Pancreas (tissue), 10 donors: Measurements from ENCODE around the gene MSI2. TPM values are rescaled to one million over a fixed set of nuclear protein-coding genes. Genes with fewer than 3 reads are reported as not detected.

ENCODE experiments used
- ATAC-seq, 4 donors: fragments of 200-7000 bp; cut with Tn5 transposase; one replicate each; pipeline versions ENCODE4 v1.8.0 to v1.9.1; 2020; ENCODE audit warnings: mild to moderate bottlenecking in 4 of 4, moderate library complexity in 4 of 4
- DNase-seq, 6 donors: peaks; one replicate each; pipeline ENCODE4 v3.0.0-alpha.2; 2020
- FAIRE-seq: peaks from 2 replicates; lab custom pipeline; 2012; peaks lifted over from hg19 to GRCh38; lab: Jason Lieb, UNC
- H3K27ac ChIP-seq, 4 donors: fragments of 200-600 bp; sonication (generic); 1 replicate in 3 of 4; 2 replicates in 1 of 4; pipeline versions ENCODE4 v1.5.0 to v1.8.0; 2020
- H3K27me3 ChIP-seq, 4 donors: fragments of 200-600 bp; one replicate each; pipeline ENCODE4 v1.8.0; 2021
- H3K36me3 ChIP-seq, 3 donors: fragments of 200-600 bp; sonication (generic) in 1 of 3; one replicate each; pipeline versions ENCODE4 v1.5.0 to v1.8.0; 2020 to 2021
- H3K4me1 ChIP-seq, 3 donors: fragments of 200-600 bp; one replicate each; pipeline ENCODE4 v1.8.0; 2021
- H3K4me3 ChIP-seq, 4 donors: fragments of 200-600 bp; sonication (generic) in 2 of 4; one replicate each; pipeline versions ENCODE4 v1.5.0 to v1.8.0; 2020 to 2021
- H3K9me3 ChIP-seq, 4 donors: fragments of 200-600 bp; one replicate each; pipeline ENCODE4 v1.8.0; 2021
- WGBS, 2 donors: extraction: QIAGEN DNeasy Blood & Tissue Kit; methylation state at CpG; one replicate each; pipeline ENCODE4 v1.1.7; 2013; 5-methylcytosine and 5-hydroxymethylcytosine counted together
- intact Hi-C, 3 donors: fragments of 100-400 bp; cut with DNase I; formaldehyde crosslinking; loops; one replicate each; pipeline versions ENCODE4 v1.11.1 to v1.14.2; 2022
- polyA plus RNA-seq, 2 donors: library from polyadenylated mRNA; stranded (reverse); fragments of 200-250 nt; gene quantifications; one replicate each; pipeline ENCODE4 v1.2.3, GENCODE V29; 2013
- total RNA-seq, 6 donors: library from RNA; stranded (reverse); fragmentation: NEBNext Ultra II Directional in 4 of 6; extraction: Animal tissue kit (Norgen Biotek cat#: 25700) in 4 of 6; gene quantifications; one replicate each; pipeline versions ENCODE4 v1.2.1 to v1.2.4, GENCODE V29; 2021 to 2023
- TF ChIP-seq, protein P1 (sequence below), 4 donors: fragments of 200-600 bp; sonication (generic) in 3 of 4; IDR thresholded peaks; one replicate each; pipeline versions ENCODE4 v1.5.0 to v1.8.0; 2021; ENCODE audit warnings: antibody characterized with exemption in 4 of 4
- donor health status: healthy with polysubstance abuse.
- donor health status: DM: no; HTN: no; CAD: no; lungs with moderate emphysema.
- donor health status: DM: no; HTN: no; CAD: no.
- donor health status: control.
- donor health status: control.
- donor health status: Bipolar disorder and iron deficiency.
- donor health status: DM: yes; HTN: yes; CAD: no.
- donor health status: DM: no; HTN: no; CAD: no.
- donor health status: DM: no; HTN: no; CAD: no.
- donor health status: DM: yes; HTN: yes; CAD: no.

Gene MSI2
- total and polyA plus RNA-seq, 8 donors = 10.4 to 48.9 (median 30.1) TPM

DNA sequence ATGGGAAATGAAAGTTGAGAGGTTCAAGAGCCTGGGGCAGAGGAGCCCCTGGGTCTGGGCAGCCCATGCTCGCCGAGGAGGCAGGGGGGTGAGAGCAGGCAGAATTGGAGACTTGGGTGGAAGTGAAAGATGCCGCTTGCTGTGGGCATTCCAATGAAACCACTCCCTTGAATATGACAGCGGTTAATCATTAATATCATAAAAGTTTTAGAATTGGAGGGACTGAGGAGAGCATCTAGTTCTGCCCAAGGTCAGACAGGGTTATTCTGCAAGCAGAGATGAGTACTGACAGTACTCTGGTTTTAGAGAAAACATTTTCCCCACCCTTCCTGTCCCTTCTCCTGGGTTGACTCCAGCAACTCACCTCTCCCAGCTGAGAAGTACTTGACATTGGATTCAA is 180.2 kb downstream of the MSI2 start:
- intact Hi-C loops = no loop called here
- FAIRE-seq = no peak
- H3K4me1 ChIP-seq = no peaks in the 10 kb centered on the region
- TF ChIP-seq, protein P1, sequence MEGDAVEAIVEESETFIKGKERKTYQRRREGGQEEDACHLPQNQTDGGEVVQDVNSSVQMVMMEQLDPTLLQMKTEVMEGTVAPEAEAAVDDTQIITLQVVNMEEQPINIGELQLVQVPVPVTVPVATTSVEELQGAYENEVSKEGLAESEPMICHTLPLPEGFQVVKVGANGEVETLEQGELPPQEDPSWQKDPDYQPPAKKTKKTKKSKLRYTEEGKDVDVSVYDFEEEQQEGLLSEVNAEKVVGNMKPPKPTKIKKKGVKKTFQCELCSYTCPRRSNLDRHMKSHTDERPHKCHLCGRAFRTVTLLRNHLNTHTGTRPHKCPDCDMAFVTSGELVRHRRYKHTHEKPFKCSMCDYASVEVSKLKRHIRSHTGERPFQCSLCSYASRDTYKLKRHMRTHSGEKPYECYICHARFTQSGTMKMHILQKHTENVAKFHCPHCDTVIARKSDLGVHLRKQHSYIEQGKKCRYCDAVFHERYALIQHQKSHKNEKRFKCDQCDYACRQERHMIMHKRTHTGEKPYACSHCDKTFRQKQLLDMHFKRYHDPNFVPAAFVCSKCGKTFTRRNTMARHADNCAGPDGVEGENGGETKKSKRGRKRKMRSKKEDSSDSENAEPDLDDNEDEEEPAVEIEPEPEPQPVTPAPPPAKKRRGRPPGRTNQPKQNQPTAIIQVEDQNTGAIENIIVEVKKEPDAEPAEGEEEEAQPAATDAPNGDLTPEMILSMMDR (IDR thresholded peaks at IDR 0.05) = no peak
- no peak for DNase-seq
- H3K9me3 ChIP-seq = no peaks in the 10 kb centered on the region
- no peak overlapping the region for H3K4me3 ChIP-seq
- ATAC-seq = no peak
- no peak overlapping the region for H3K27ac ChIP-seq
- H3K36me3 ChIP-seq = no peaks in the 10 kb centered on the region
- 74 to 80% methylated on average over 4 of the region's 4 CpGs for WGBS, 2 donors
- no peaks in the 10 kb centered on the region for H3K27me3 ChIP-seq

DNA sequence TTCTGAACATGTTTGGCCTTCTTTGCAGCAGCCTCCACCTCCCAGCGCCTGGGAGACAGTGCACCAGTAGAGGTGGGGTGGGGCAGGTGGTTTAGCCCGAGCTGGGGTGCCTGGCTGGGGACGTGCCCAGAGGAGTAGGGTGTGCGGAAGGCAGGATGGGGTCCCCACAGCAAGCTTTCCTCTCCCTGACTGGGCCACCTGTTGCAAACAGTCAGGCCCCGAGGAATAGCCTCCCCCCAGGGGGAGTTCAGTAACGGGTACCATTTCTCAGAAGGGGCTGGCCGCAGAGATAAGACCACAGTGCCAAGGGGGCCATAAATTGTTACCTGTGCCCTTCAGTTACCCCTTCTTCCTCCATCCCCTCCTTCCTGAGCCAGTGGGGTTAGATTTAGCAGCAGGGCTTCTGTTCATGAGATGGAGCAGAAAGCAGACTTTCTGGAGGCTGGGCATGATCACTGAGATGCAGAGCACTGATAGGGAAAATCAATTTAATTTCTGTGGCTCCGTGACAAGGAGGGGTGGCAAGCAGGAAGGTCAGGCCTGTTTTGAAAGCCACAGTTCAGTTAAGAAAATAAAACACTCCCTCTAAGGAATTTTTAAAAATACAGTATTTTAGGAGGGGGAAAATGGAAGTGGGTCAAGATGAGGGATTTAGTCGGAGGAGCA is 181.9 kb downstream of the MSI2 start:
- Histone ChIP-seq H3K9me3 (no peaks in the 10 kb centered on the region), H3K4me3 (no peak overlapping the region), H3K36me3 (no peaks in the 10 kb centered on the region), H3K27me3 (no peaks in the 10 kb centered on the region), H3K4me1 (no peaks in the 10 kb centered on the region), H3K27ac (no peak overlapping the region)
- TF ChIP-seq, protein P1 (IDR thresholded peaks at IDR 0.05) = no peak
- DNase-seq (no peak), ATAC-seq (no peak), FAIRE-seq (no peak)
- intact Hi-C loops = no loop called here
- WGBS, 2 donors = 80 to 85% methylated on average over 9 of the region's 9 CpGs

DNA sequence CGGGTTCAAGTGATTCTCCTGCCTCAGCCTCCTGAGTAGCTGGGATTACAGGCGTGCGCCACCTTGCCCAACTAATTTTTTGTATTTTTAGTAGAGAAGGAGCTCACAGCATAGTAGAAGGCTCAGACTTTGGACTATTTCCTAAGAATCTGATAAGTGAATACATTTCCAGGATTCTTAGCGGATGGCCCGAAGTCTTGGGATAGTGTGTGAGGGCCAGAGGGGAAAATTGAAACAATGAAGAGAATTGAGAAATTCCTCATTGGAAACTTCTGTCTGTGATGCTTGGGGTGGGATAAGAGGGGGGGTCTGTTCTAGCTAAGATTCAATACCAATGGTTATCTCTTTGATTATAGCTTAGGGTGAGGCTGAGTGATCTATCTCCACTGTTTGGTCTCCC is 183.3 kb downstream of the MSI2 start:
- TF ChIP-seq, protein P1 (IDR thresholded peaks at IDR 0.05) = no peak
- H3K9me3 ChIP-seq = no peaks in the 10 kb centered on the region
- H3K27ac ChIP-seq = no peak overlapping the region
- WGBS, 2 donors = 94 to 96% methylated on average over 5 of the region's 5 CpGs
- no peaks in the 10 kb centered on the region for H3K36me3 ChIP-seq
- H3K27me3 ChIP-seq = no peaks in the 10 kb centered on the region
- H3K4me1 ChIP-seq = no peaks in the 10 kb centered on the region
- FAIRE-seq (no peak), DNase-seq (no peak), ATAC-seq (no peak)
- no peak overlapping the region for H3K4me3 ChIP-seq
- intact Hi-C loops = no loop called here

DNA sequence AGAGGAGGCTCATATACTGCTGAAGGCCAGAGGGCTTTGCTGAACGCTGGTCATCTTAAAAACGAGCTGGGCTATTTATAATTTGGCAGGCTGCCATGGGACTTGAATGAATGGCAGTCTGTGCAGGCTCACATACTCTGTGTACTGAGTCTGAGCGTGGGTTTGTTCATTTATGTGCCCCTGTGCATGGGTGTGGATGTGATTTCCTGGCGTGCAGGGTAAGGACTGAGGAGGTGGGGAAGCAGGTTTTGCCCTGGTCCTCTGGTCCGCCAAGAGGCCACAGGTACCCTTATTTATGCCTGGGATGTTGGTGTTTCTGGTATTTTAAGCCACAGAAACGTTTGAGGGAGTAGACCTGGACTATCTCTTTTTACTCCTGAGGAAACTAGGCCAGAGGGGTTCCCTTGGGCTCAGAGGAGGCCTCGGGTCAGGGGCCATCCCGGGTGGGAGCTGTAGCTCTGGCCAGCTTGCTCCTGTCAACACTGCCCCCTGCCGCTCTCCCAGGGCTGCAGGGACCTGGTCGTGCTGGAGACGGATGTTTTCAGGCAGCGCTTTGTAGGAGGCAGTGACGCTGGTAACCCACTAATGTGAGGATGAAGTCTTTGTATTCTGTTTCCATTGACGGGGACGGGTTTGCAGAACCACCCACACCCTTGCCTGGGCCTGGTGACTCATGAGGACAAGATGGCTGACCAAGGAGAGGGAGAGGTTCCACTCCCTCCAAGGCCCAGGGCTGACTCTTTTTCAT is 184.4 kb downstream of the MSI2 start:
- Histone ChIP-seq H3K27me3 (no peaks in the 10 kb centered on the region), H3K4me3 (no peak overlapping the region), H3K27ac (peak overlapping the region in 3 of 4 donors; percentile 3 to 50 (median 28)), H3K36me3 (no peaks in the 10 kb centered on the region), H3K9me3 (no peaks in the 10 kb centered on the region), H3K4me1 (no peaks in the 10 kb centered on the region)
- TF ChIP-seq, protein P1 (IDR thresholded peaks at IDR 0.05) = peak in 1 of 4 donors; percentile 9
- no peak for FAIRE-seq
- intact Hi-C loops = no loop called here
- 53 to 55% methylated on average over 15 of the region's 15 CpGs for WGBS, 2 donors
- DNase-seq = peak in 3 of 6 donors; percentile 24 to 43 (median 38)
- ATAC-seq = peak; percentile 57 to 75 (median 71)

DNA sequence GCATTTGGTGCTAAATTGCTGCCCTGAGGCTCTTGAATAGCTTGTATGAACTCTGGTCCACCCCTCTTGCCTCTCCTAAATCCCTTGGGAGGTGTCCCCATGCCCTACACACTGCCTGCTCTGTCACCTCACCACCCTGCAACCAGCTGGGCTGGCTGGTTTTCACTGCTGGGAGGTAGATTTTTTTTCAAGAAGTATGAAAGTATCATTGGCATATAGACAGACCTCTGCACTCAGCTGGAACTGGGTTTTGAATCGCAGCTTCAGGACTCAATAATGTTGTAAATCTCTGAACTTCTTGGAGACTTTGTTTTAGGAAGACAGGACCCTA is 184.9 kb downstream of the MSI2 start:
- ATAC-seq (peak in 2 of 4 donors; percentile 5 to 11), FAIRE-seq (no peak), DNase-seq (no peak)
- no peaks in the 10 kb centered on the region for H3K36me3 ChIP-seq
- 50 to 82% methylated on average over 1 of the region's 1 CpG for WGBS, 2 donors
- no peaks in the 10 kb centered on the region for H3K4me1 ChIP-seq
- intact Hi-C loops = no loop called here
- H3K4me3 ChIP-seq = no peak overlapping the region
- H3K27me3 ChIP-seq = no peaks in the 10 kb centered on the region
- H3K27ac ChIP-seq = peak overlapping the region in 2 of 4 donors; percentile 3 to 50
- no peaks in the 10 kb centered on the region for H3K9me3 ChIP-seq
- TF ChIP-seq, protein P1 (IDR thresholded peaks at IDR 0.05) = no peak
